B cell (primary cell): ENCODE results near the gene PAK2. TPM values are rescaled to one million over a fixed set of nuclear protein-coding genes. Genes with fewer than 3 reads are reported as not detected.
A peak's percentile ranks its signal among the peaks of the same experiment; 100 is the strongest.

ENCODE experiments used
- ATAC-seq: fragments of 200-7000 bp; cut with Tn5 transposase; one replicate; pipeline ENCODE4 v1.10.0; 2021; ENCODE audit warnings: low read depth, mild to moderate bottlenecking, moderate number of reproducible peaks, moderate library complexity
- CTCF ChIA-PET: fragments of 350-600 bp; sonication (Branson Sonifier 250); formaldehyde crosslinking; loops from one replicate; lab custom pipeline; 2021; ENCODE audit warnings: antibody characterized with exemption, inconsistent platforms; lab: Charles Lee
- POLR2A ChIA-PET: fragments of 350-600 bp; sonication (Branson Sonifier 250); formaldehyde crosslinking; loops from one replicate; lab custom pipeline; 2021; ENCODE audit warnings: antibody characterized with exemption; lab: Charles Lee
- DNase-seq: peaks from one replicate; pipeline ENCODE4 v3.0.0; 2013
- H2AFZ ChIP-seq: 2 replicates; pipeline ENCODE4 v1.6.1; 2012; ENCODE audit warnings: mild to moderate bottlenecking, low read depth, low read length; ENCODE audit not compliant: insufficient read depth, poor library complexity, severe bottlenecking
- H3K27ac ChIP-seq, 2 donors: 1 replicate in 1 of 2; 2 replicates in 1 of 2; pipeline ENCODE4 v1.5.1; 2012 to 2013; ENCODE audit warnings: low read length in 2 of 2, mild to moderate bottlenecking in 2 of 2, moderate library complexity in 1 of 2
- H3K27me3 ChIP-seq, 4 experiments: fragments of 200-600 bp in 1 of 4; sonication (generic) in 1 of 4; replicated peaks in 1 of 4; 1 replicate in 2 of 4; 2 replicates in 2 of 4; pipeline versions ENCODE4 v1.6.1 to v1.7.0; 2013 to 2016; ENCODE audit warnings: low read length in 3 of 4, mild to moderate bottlenecking in 2 of 4, mixed read lengths in 1 of 4, moderate library complexity in 1 of 4; ENCODE audit not compliant: insufficient read depth in 4 of 4, control insufficient read depth in 3 of 4; ENCODE audit errors: control extremely low read depth in 1 of 4
- H3K36me3 ChIP-seq, 2 experiments: replicated peaks in 1 of 2; 1 replicate in 1 of 2; 2 replicates in 1 of 2; pipeline versions ENCODE4 v1.6.1 to v1.7.1; 2013; ENCODE audit warnings: low read length in 1 of 2; ENCODE audit not compliant: insufficient read depth in 2 of 2, control insufficient read depth in 1 of 2; ENCODE audit errors: control extremely low read depth in 1 of 2, extremely low read depth in 1 of 2
- H3K4me1 ChIP-seq, 2 donors: fragments of 200-600 bp in 1 of 2; sonication (generic) in 1 of 2; 1 replicate in 1 of 2; 2 replicates in 1 of 2; pipeline versions ENCODE4 v1.5.1 to v1.6.1; 2013 to 2017; ENCODE audit warnings: low read length in 2 of 2; ENCODE audit not compliant: control insufficient read depth in 2 of 2, insufficient read depth in 2 of 2
- H3K4me2 ChIP-seq: replicated peaks from 2 replicates; pipeline ENCODE3; 2012; ENCODE audit warnings: mild to moderate bottlenecking, low read depth, low read length; ENCODE audit not compliant: poor library complexity, severe bottlenecking
- H3K4me3 ChIP-seq, 5 experiments: fragments of 200-600 bp in 1 of 5; sonication (generic) in 1 of 5; 1 replicate in 3 of 5; 2 replicates in 2 of 5; pipeline versions ENCODE4 v1.5.1 to v1.7.0; 2011 to 2016; ENCODE audit warnings: low read length in 4 of 5, mild to moderate bottlenecking in 4 of 5, low read depth in 2 of 5, control low read depth in 1 of 5, moderate library complexity in 1 of 5; ENCODE audit not compliant: insufficient read depth in 1 of 5; ENCODE audit errors: control extremely low read depth in 1 of 5, extremely low read depth in 1 of 5
- H3K79me2 ChIP-seq: fragments of 200-600 bp; sonication (generic); one replicate; pipeline ENCODE4 v1.6.0; 2016; ENCODE audit warnings: low read length; ENCODE audit not compliant: control insufficient read depth, insufficient read depth
- H3K9ac ChIP-seq: fragments of 200-600 bp; sonication (generic); 2 replicates; pipeline ENCODE4 v1.6.1; 2017; ENCODE audit warnings: mild to moderate bottlenecking, low read length, moderate library complexity
- H3K9me3 ChIP-seq, 3 donors: one replicate each; pipeline versions ENCODE4 v1.6.1 to v1.7.1; 2013; ENCODE audit warnings: low read length in 2 of 3; ENCODE audit not compliant: control insufficient read depth in 2 of 3, insufficient read depth in 1 of 3; ENCODE audit errors: control extremely low read depth in 1 of 3
- H4K20me1 ChIP-seq: 2 replicates; pipeline ENCODE4 v1.6.0; 2012; ENCODE audit warnings: mild to moderate bottlenecking, low read length; ENCODE audit not compliant: insufficient read depth, control insufficient read depth, poor library complexity, severe bottlenecking
- H3K27ac Mint-ChIP-seq: one replicate; pipeline ENCODE4 v1.8.0; 2021; ENCODE audit warnings: mixed read lengths
- H3K27me3 Mint-ChIP-seq: one replicate; pipeline ENCODE4 v1.8.0; 2021; ENCODE audit warnings: mixed read lengths
- H3K4me1 Mint-ChIP-seq: one replicate; pipeline ENCODE4 v1.8.0; 2021; ENCODE audit warnings: mixed read lengths
- H3K4me3 Mint-ChIP-seq: one replicate; pipeline ENCODE4 v1.8.0; 2021; ENCODE audit warnings: mixed read lengths
- H3K9me3 Mint-ChIP-seq: one replicate; pipeline ENCODE4 v1.8.0; 2022; ENCODE audit warnings: mixed read lengths; ENCODE audit not compliant: insufficient read depth
- CTCF ChIP-seq: fragments of 200-600 bp; IDR thresholded peaks from one replicate; pipeline ENCODE4 v1.8.0; 2022; ENCODE audit warnings: antibody characterized with exemption, mild to moderate bottlenecking
- EZH2 ChIP-seq: IDR thresholded peaks from 2 replicates; pipeline ENCODE4 v1.6.1; 2012; ENCODE audit warnings: borderline replicate concordance, low read depth, mild to moderate bottlenecking, moderate library complexity, low read length; ENCODE audit not compliant: insufficient read depth, poor library complexity, severe bottlenecking
- WGBS: methylation state at CpG from one replicate; pipeline ENCODE4 v1.1.5; 2013; ENCODE audit warnings: missing lambda C conversion rate; ENCODE audit not compliant: insufficient coverage; 5-methylcytosine and 5-hydroxymethylcytosine counted together
- intact Hi-C: fragments of 100-400 bp; cut with micrococcal nuclease; formaldehyde crosslinking; loops from one replicate; pipeline ENCODE4 v1.10.0; 2022
- polyA plus RNA-seq: library from polyadenylated mRNA; depleted of rRNA; stranded (reverse); fragments of >200 nt; gene quantifications from 2 replicates; pipeline ENCODE4 v1.2.3, GENCODE V29; 2012
- total RNA-seq, 2 donors: library from RNA; stranded (reverse); fragments of 120-200 nt in 1 of 2; gene quantifications; 1 replicate in 1 of 2; 2 replicates in 1 of 2; pipeline versions ENCODE4 v1.2.3 to v1.2.4, GENCODE V29; 2013 to 2022

The PAK2 gene
- total and polyA plus RNA-seq, 2 donors (not counting 1 experiment from before 2014, with no cell fraction given), result 16.4 to 81.7 TPM

- no peak for DNase-seq
- Histone ChIP-seq H3K36me3 (peaks cover 0 to 2% of the 10 kb centered on the region in 2 experiments), H3K79me2 (peaks cover 55% of the 10 kb centered on the region), H2AFZ (peak overlapping the region; percentile 94), H3K9me3 (no peaks in the 10 kb centered on the region), H3K4me1 (peaks cover 15 to 20% of the 10 kb centered on the region in 2 donors), H3K27ac (peak overlapping the region; percentile 66 to 95), H3K27me3 (no peaks in the 10 kb centered on the region), H3K9ac (peak overlapping the region; percentile 77), H4K20me1 (peaks cover 36% of the 10 kb centered on the region), H3K4me3 (peak overlapping the region; percentile 19 to 89 (median 77)), H3K4me2 (peak overlapping the region; percentile 80)
- under 1% methylated on average over 18 of the region's 29 CpGs for WGBS
- no peaks in the 10 kb centered on the region for H3K9me3 Mint-ChIP-seq
- peak overlapping the region; percentile 95 for H3K27ac Mint-ChIP-seq
- intact Hi-C loops, result no loop called here
- TF ChIP-seq CTCF (no peak), EZH2 (no peak)
- POLR2A ChIA-PET, result interaction anchor here (0.5 to 2.3 kb wide), 5 partner anchors 19 to 1431 kb away, joined by 3 to 18 read pairs (median 3); partner anchors contain the start of genes NCBP2 and PAK2
- H3K4me3 Mint-ChIP-seq, result peak overlapping the region; percentile 96
- ATAC-seq, result no peak
- no peaks in the 10 kb centered on the region for H3K27me3 Mint-ChIP-seq
- CTCF ChIA-PET, result interaction anchor here (0.8 to 1.9 kb wide), 9 partner anchors 13 to 339 kb away, joined by 3 to 20 read pairs (median 3); partner anchors contain the start of genes MELTF and NCBP2
- H3K4me1 Mint-ChIP-seq, result peaks cover 30% of the 10 kb centered on the region
Observed at GRCh38 chr3:196868297-196868661, 128.6 kb downstream of the PAK2 start.

DNA sequence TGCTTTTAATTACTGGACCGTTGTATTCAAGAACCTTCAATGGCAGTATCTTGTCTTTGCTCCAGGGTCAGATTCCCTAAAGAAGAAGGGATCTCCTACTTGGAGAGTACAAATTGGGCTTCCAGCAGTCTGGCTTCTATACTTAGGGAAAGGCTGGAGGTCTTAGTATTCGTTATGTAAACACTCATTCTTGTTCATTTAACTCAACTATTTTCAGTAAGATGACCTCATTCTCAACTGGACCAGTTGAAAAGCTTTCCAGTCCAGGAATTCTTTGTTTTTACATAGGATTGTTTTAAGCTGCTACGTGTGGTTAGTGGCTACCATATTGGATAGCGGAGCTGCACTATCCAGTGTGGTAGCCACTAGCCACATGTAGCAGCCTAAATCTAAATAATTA is 132.7 kb downstream of the PAK2 start:
- intact Hi-C loops, result no loop called here

More for the DNA sequence above, 132.7 kb downstream of the PAK2 start:
- 86% methylated on average over 1 of the region's 4 CpGs for WGBS
- Histone ChIP-seq H3K27me3 (no peaks in the 10 kb centered on the region), H3K9ac (no peak overlapping the region), H2AFZ (no peak overlapping the region), H3K4me1 (peaks cover 12 to 16% of the 10 kb centered on the region in 2 donors), H3K36me3 (peaks cover 0 to 5% of the 10 kb centered on the region in 2 experiments), H3K79me2 (peaks cover 95% of the 10 kb centered on the region), H3K4me3 (no peak overlapping the region), H3K9me3 (no peaks in the 10 kb centered on the region), H4K20me1 (peaks cover 65% of the 10 kb centered on the region), H3K4me2 (no peak overlapping the region), H3K27ac (no peak overlapping the region)
- H3K27me3 Mint-ChIP-seq, result no peaks in the 10 kb centered on the region
- H3K4me3 Mint-ChIP-seq, result no peak overlapping the region
- H3K9me3 Mint-ChIP-seq, result no peaks in the 10 kb centered on the region
- DNase-seq, result no peak
- no peak overlapping the region for H3K27ac Mint-ChIP-seq
- ATAC-seq, result no peak
- ChIA-PET POLR2A (no interaction called here), CTCF (no interaction called here)
- H3K4me1 Mint-ChIP-seq, result peaks cover 39% of the 10 kb centered on the region
- TF ChIP-seq CTCF, result no peak
- TF ChIP-seq EZH2, result no peak
